Measurements from ENCODE around the gene SAMSN1. TPM values are rescaled to one million over a fixed set of nuclear protein-coding genes. Genes with fewer than 3 reads are reported as not detected.

SAMSN1 gene
- total and polyA plus RNA-seq, 7 donors, result 4.4 to 16.4 (median 7.5) TPM

- DNase-seq, result no peak
- H3K4me1 ChIP-seq, result no peaks in the 10 kb centered on the region
- TF ChIP-seq POLR2AphosphoS5 (IDR thresholded peaks at IDR 0.05), result no peak
- TF ChIP-seq, protein P1, sequence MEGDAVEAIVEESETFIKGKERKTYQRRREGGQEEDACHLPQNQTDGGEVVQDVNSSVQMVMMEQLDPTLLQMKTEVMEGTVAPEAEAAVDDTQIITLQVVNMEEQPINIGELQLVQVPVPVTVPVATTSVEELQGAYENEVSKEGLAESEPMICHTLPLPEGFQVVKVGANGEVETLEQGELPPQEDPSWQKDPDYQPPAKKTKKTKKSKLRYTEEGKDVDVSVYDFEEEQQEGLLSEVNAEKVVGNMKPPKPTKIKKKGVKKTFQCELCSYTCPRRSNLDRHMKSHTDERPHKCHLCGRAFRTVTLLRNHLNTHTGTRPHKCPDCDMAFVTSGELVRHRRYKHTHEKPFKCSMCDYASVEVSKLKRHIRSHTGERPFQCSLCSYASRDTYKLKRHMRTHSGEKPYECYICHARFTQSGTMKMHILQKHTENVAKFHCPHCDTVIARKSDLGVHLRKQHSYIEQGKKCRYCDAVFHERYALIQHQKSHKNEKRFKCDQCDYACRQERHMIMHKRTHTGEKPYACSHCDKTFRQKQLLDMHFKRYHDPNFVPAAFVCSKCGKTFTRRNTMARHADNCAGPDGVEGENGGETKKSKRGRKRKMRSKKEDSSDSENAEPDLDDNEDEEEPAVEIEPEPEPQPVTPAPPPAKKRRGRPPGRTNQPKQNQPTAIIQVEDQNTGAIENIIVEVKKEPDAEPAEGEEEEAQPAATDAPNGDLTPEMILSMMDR (IDR thresholded peaks at IDR 0.05), result no peak
- TF ChIP-seq POLR2A (IDR thresholded peaks at IDR 0.05), result no peak
- no peak for TF ChIP-seq EP300 (IDR thresholded peaks at IDR 0.05)
- WGBS, 2 donors, result 93 to 96% methylated on average over 2 of the region's 2 CpGs
- no peaks in the 10 kb centered on the region for H3K9me3 ChIP-seq
- no peaks in the 10 kb centered on the region for H3K27me3 ChIP-seq
- H3K4me3 ChIP-seq, result no peak overlapping the region
- H3K36me3 ChIP-seq, result no peaks in the 10 kb centered on the region
- H3K27ac ChIP-seq, result no peak overlapping the region
- intact Hi-C loops (cut with DNase I), result no loop called here
These were observed 61.7 kb downstream of the SAMSN1 start for GRCh38 chr21:14484188-14485009.

DNA sequence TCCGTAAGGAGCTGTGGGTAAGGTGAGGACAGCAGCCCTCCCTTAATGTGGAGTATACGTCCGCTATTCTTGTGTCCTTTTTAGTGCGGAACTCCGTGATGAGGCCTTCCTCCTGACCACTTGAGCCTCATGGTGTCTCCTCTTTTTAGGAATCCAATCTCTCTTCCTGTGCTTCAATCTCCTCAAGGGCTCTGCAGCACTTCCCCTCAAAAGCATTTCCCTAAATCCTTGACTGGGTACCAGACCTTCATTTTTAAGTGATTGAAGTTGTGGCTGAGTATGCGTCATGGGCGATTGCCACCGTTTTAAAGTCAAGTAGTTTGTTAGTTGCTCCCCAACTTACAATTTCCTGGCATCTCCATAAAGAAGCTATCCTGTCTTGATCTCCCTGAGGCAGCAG, 62.8 kb downstream of the SAMSN1 start:
- Histone ChIP-seq H3K27ac (no peak overlapping the region), H3K4me3 (no peak overlapping the region), H3K9me3 (no peaks in the 10 kb centered on the region), H3K27me3 (no peaks in the 10 kb centered on the region), H3K36me3 (no peaks in the 10 kb centered on the region), H3K4me1 (no peaks in the 10 kb centered on the region)
- intact Hi-C loops (cut with DNase I), result no loop called here
- no peak for DNase-seq
- TF ChIP-seq EP300 (IDR thresholded peaks at IDR 0.05) (no peak), POLR2AphosphoS5 (IDR thresholded peaks at IDR 0.05) (no peak), POLR2A (IDR thresholded peaks at IDR 0.05) (no peak)
- TF ChIP-seq, protein P1 (IDR thresholded peaks at IDR 0.05), result no peak
- WGBS, 2 donors, result 95 to 96% methylated on average over 8 of the region's 8 CpGs

- Histone ChIP-seq H3K4me1 (peaks cover 0 to 7% (median 0%) of the 10 kb centered on the region in 4 donors), H3K9me3 (no peaks in the 10 kb centered on the region), H3K4me3 (no peak overlapping the region), H3K27me3 (no peaks in the 10 kb centered on the region), H3K27ac (no peak overlapping the region), H3K36me3 (no peaks in the 10 kb centered on the region)
- TF ChIP-seq, protein P1 (IDR thresholded peaks at IDR 0.05), result no peak
- TF ChIP-seq EP300 (IDR thresholded peaks at IDR 0.05) (peak in 1 of 4 donors; percentile 15), POLR2AphosphoS5 (IDR thresholded peaks at IDR 0.05) (peak in 1 of 4 donors; percentile 17), POLR2A (IDR thresholded peaks at IDR 0.05) (no peak)
- intact Hi-C loops (cut with DNase I), result no loop called here
- WGBS, 2 donors, result 48 to 83% methylated on average over 7 of the region's 7 CpGs
- no peak for DNase-seq
These were observed 64.0 kb downstream of the SAMSN1 start for GRCh38 chr21:14482165-14482564.

- intact Hi-C loops (cut with DNase I), result no loop called here
- DNase-seq, result no peak
- WGBS, 2 donors, result 32 to 54% methylated on average over 3 of the region's 3 CpGs
- no peaks in the 10 kb centered on the region for H3K27me3 ChIP-seq
- H3K36me3 ChIP-seq, result no peaks in the 10 kb centered on the region
- TF ChIP-seq EP300 (IDR thresholded peaks at IDR 0.05) (no peak), POLR2A (IDR thresholded peaks at IDR 0.05) (no peak), POLR2AphosphoS5 (IDR thresholded peaks at IDR 0.05) (no peak)
- TF ChIP-seq, protein P1 (IDR thresholded peaks at IDR 0.05), result no peak
- no peak overlapping the region for H3K27ac ChIP-seq
- no peak overlapping the region for H3K4me3 ChIP-seq
- H3K9me3 ChIP-seq, result no peaks in the 10 kb centered on the region
- H3K4me1 ChIP-seq, result peaks cover 0 to 7% (median 0%) of the 10 kb centered on the region in 4 donors
These were observed 65.6 kb downstream of the SAMSN1 start for GRCh38 chr21:14480411-14481031.
